Neural cell (in vitro differentiated cells): ENCODE measurements around the gene KLRD1. TPM values are rescaled to one million over a fixed set of nuclear protein-coding genes. Genes with fewer than 3 reads are reported as not detected.

Source experiments
- H2AFZ ChIP-seq: fragments of 200-600, 300-800 bp; sonication (generic), shearing (Covaris generic); 2 replicates; pipeline ENCODE4 v1.6.0; 2014; ENCODE audit warnings: low read depth, mild to moderate bottlenecking, antibody characterized with exemption, low read length, moderate library complexity
- H3F3A ChIP-seq: fragments of 200-600 bp; shearing (Covaris generic); 2 replicates; pipeline ENCODE4 v1.6.1; 2016; ENCODE audit warnings: mild to moderate bottlenecking, moderate library complexity, mixed read lengths, antibody characterized with exemption, low read length; ENCODE audit not compliant: insufficient read depth, poor library complexity, severe bottlenecking
- H3K27ac ChIP-seq: fragments of 200-600, 300-800 bp; sonication (generic), shearing (Covaris generic); 2 replicates; pipeline ENCODE4 v1.5.1; 2014; ENCODE audit warnings: mild to moderate bottlenecking, low read length, moderate library complexity
- H3K27me3 ChIP-seq: fragments of 300-800, 200-600 bp; sonication (generic), shearing (Covaris generic); 2 replicates; pipeline ENCODE4 v1.6.0; 2014; ENCODE audit warnings: mild to moderate bottlenecking, low read depth, low read length, moderate library complexity; ENCODE audit not compliant: insufficient read depth
- H3K36me3 ChIP-seq: fragments of 300-800, 200-600 bp; sonication (generic), shearing (Covaris generic); 2 replicates; pipeline ENCODE4 v1.5.1; 2014; ENCODE audit warnings: mild to moderate bottlenecking, antibody characterized with exemption, low read length, moderate library complexity; ENCODE audit not compliant: insufficient read depth
- H3K4me2 ChIP-seq: fragments of 300-800, 200-600 bp; sonication (generic), shearing (Covaris generic); 2 replicates; pipeline ENCODE4 v1.6.0; 2014; ENCODE audit warnings: mild to moderate bottlenecking, low read length
- H3K4me3 ChIP-seq: fragments of 300-800, 200-600 bp; sonication (generic), shearing (Covaris generic); 2 replicates; pipeline ENCODE4 v1.5.1; 2014; ENCODE audit warnings: mild to moderate bottlenecking, low read length, moderate library complexity
- H3K79me2 ChIP-seq: fragments of 200-600 bp; shearing (Covaris generic); replicated peaks from 2 replicates; pipeline ENCODE4 v1.6.0; 2014; ENCODE audit warnings: mild to moderate bottlenecking, low read length, moderate library complexity; ENCODE audit not compliant: insufficient read depth
- H3K9ac ChIP-seq: fragments of 300-800, 200-600 bp; sonication (generic), shearing (Covaris generic); 2 replicates; pipeline ENCODE4 v1.6.1; 2016; ENCODE audit warnings: mild to moderate bottlenecking, low read length, mixed read lengths
- H3K9me2 ChIP-seq: fragments of 200-600 bp; shearing (Covaris generic); 2 replicates; pipeline ENCODE4 v1.6.1; 2016; ENCODE audit warnings: mild to moderate bottlenecking, low read length, mixed read lengths; ENCODE audit not compliant: insufficient read depth
- H3K9me3 ChIP-seq: fragments of 200-600, 300-800 bp; sonication (generic), shearing (Covaris generic); 2 replicates; pipeline ENCODE4 v1.6.1; 2016; ENCODE audit warnings: mild to moderate bottlenecking, mixed run types, low read length, moderate library complexity, mixed read lengths
- H4K20me1 ChIP-seq: fragments of 200-600 bp; shearing (Covaris generic); 2 replicates; pipeline ENCODE4 v1.6.1; 2016; ENCODE audit warnings: mild to moderate bottlenecking, mixed run types; ENCODE audit not compliant: insufficient read depth
- CTCF ChIP-seq: fragments of 450-650 bp; IDR thresholded peaks from 2 replicates; pipeline ENCODE4 v1.5.1; 2014; ENCODE audit warnings: antibody characterized with exemption, mild to moderate bottlenecking, moderate library complexity; ENCODE audit not compliant: poor library complexity, severe bottlenecking
- EP300 ChIP-seq: fragments of 450-650 bp; conservative IDR thresholded peaks from 2 replicates; pipeline ENCODE4 v1.6.1; 2014; ENCODE audit warnings: antibody characterized with exemption, mild to moderate bottlenecking, moderate library complexity; ENCODE audit not compliant: poor library complexity, severe bottlenecking
- EZH2 ChIP-seq: fragments of 200-600, 300-800 bp; shearing (Covaris generic), sonication (generic); IDR thresholded peaks from 2 replicates; pipeline ENCODE4 v1.6.1; 2014; ENCODE audit warnings: antibody characterized with exemption, low read length, borderline replicate concordance, mild to moderate bottlenecking; ENCODE audit not compliant: insufficient read depth, poor library complexity, severe bottlenecking
- MXI1 ChIP-seq: fragments of 450-650 bp; conservative IDR thresholded peaks from 2 replicates; pipeline ENCODE4 v1.6.1; 2014; ENCODE audit warnings: antibody characterized with exemption, mild to moderate bottlenecking; ENCODE audit not compliant: poor library complexity, severe bottlenecking
- POLR2AphosphoS5 ChIP-seq: IDR thresholded peaks from 2 replicates; pipeline ENCODE4 v1.6.1; 2012
- RAD21 ChIP-seq: fragments of 450-650 bp; conservative IDR thresholded peaks from 2 replicates; pipeline ENCODE4 v1.6.1; 2014; ENCODE audit warnings: antibody characterized with exemption, mild to moderate bottlenecking, moderate library complexity
- REST ChIP-seq: IDR thresholded peaks from 2 replicates; pipeline ENCODE4 v1.6.1; 2012; ENCODE audit warnings: borderline replicate concordance
- SMC3 ChIP-seq: fragments of 450-650 bp; conservative IDR thresholded peaks from 2 replicates; pipeline ENCODE4 v1.6.1; 2014; ENCODE audit warnings: antibody characterized with exemption, mild to moderate bottlenecking, moderate library complexity; ENCODE audit not compliant: poor library complexity
- TAF1 ChIP-seq: IDR thresholded peaks from 2 replicates; pipeline ENCODE4 v1.6.1; 2012; ENCODE audit warnings: low read depth
- polyA plus RNA-seq: library from polyadenylated mRNA; depleted of rRNA; stranded (reverse); fragments of >200 nt; gene quantifications from 2 replicates; pipeline ENCODE4 v1.2.3, GENCODE V29; 2014

KLRD1 gene
- polyA plus RNA-seq, 1 donor from 2014 or later: 0.52 TPM

- Histone ChIP-seq H3K27me3 (no peaks in the 10 kb centered on the region), H3K4me3 (no peak overlapping the region), H2AFZ (no peak overlapping the region), H3K79me2 (no peaks in the 10 kb centered on the region), H4K20me1 (no peaks in the 10 kb centered on the region), H3K9me2 (no peaks in the 10 kb centered on the region), H3K36me3 (no peaks in the 10 kb centered on the region), H3K4me2 (no peak overlapping the region), H3K27ac (no peak overlapping the region), H3K9ac (no peak overlapping the region), H3K9me3 (no peaks in the 10 kb centered on the region), H3F3A (no peaks in the 10 kb centered on the region)
- no peak for TF ChIP-seq EP300
- no peak for TF ChIP-seq MXI1
- TF ChIP-seq POLR2AphosphoS5: no peak
- TF ChIP-seq SMC3: no peak
- no peak for TF ChIP-seq RAD21
Observed at GRCh38 chr12:10305411-10305810, 2.3 kb upstream of the KLRD1 start.

- TF ChIP-seq TAF1: no peak
- no peak for TF ChIP-seq EZH2
- TF ChIP-seq EP300: no peak
- no peak for TF ChIP-seq MXI1
- no peak for TF ChIP-seq REST
- TF ChIP-seq SMC3: no peak
- TF ChIP-seq CTCF: no peak
- TF ChIP-seq RAD21: no peak
- no peak for TF ChIP-seq POLR2AphosphoS5
- Histone ChIP-seq H3F3A (no peaks in the 10 kb centered on the region), H3K9me2 (no peaks in the 10 kb centered on the region), H3K36me3 (no peaks in the 10 kb centered on the region), H3K27ac (no peak overlapping the region), H4K20me1 (no peaks in the 10 kb centered on the region), H3K4me3 (no peak overlapping the region), H3K27me3 (no peaks in the 10 kb centered on the region), H3K9me3 (no peaks in the 10 kb centered on the region), H3K79me2 (no peaks in the 10 kb centered on the region), H3K9ac (no peak overlapping the region), H3K4me2 (no peak overlapping the region), H2AFZ (no peak overlapping the region)
Observed at GRCh38 chr12:10310926-10311720, 3.5 kb downstream of the KLRD1 start.
